SW 1271 (cell line): ENCODE data around the gene ANXA2R.
"Not testable (repeated sequence)": the region's sequence is repeated elsewhere in the genome, so short reads cannot be mapped to it uniquely, and the experiment has no call there.

Experiments used
- DNase-seq, 2 experiments: peaks; one replicate each; lab custom pipeline; 2025; lab: John Stamatoyannopoulos, UW

The ANXA2R gene

GRCh38 chr5:43040287-43041098, at the start of gene ANXA2R:
Gene ANXA2R (minus strand): TSS chr5:43040319. CDS start chr5:43040046, 273 bp downstream.
- peak; percentile 96 to 97 for DNase-seq

GRCh38 chr5:43086118-43086908, 46.2 kb upstream of the ANXA2R start:
- not testable (repeated sequence) for DNase-seq

GRCh38 chr5:43085453-43085852, 45.3 kb upstream of the ANXA2R start:
- no peak for DNase-seq

- DNase-seq = not testable (repeated sequence)
Measured at GRCh38 chr5:43084468-43084867, 44.3 kb upstream of the ANXA2R start.

GRCh38 chr5:43081345-43081744, 41.2 kb upstream of the ANXA2R start:
- DNase-seq = not testable (repeated sequence)

GRCh38 chr5:43078956-43079355, 38.8 kb upstream of the ANXA2R start:
- DNase-seq = peak; percentile 19 to 38

GRCh38 chr5:43077446-43078191, 37.5 kb upstream of the ANXA2R start:
- not testable (repeated sequence) for DNase-seq

- DNase-seq = no peak
Measured at GRCh38 chr5:43075319-43076293, 35.5 kb upstream of the ANXA2R start.

GRCh38 chr5:43074987-43075318, 34.8 kb upstream of the ANXA2R start:
- no peak for DNase-seq

- peak in 1 of 2 experiments; percentile 53 for DNase-seq
Measured at GRCh38 chr5:43073597-43074546, 33.8 kb upstream of the ANXA2R start.

- DNase-seq = not testable (repeated sequence)
Measured at GRCh38 chr5:43069401-43069720, 29.2 kb upstream of the ANXA2R start.

GRCh38 chr5:43068037-43068436, 27.9 kb upstream of the ANXA2R start:
- DNase-seq = no peak

GRCh38 chr5:43066799-43067741, 27.0 kb upstream of the ANXA2R start:
- DNase-seq = peak; percentile 84 to 94

GRCh38 chr5:43065948-43066798, 26.1 kb upstream of the ANXA2R start:
- DNase-seq = peak; percentile 54 to 83

GRCh38 chr5:43065387-43065947, 25.3 kb upstream of the ANXA2R start:
- DNase-seq = peak in 1 of 2 experiments; percentile 55

- no peak for DNase-seq
Measured at GRCh38 chr5:43063721-43064171, 23.6 kb upstream of the ANXA2R start.

- no peak for DNase-seq
Measured at GRCh38 chr5:43061352-43062075, 21.4 kb upstream of the ANXA2R start.
